NCI-H146 treated with DMSO at 0.1 percent for 48 hours (cell line): Measurements from ENCODE around the gene SLC38A6.

Experiments used
- DNase-seq: peaks from one replicate; lab custom pipeline; 2025; ENCODE audit not compliant: unreplicated experiment; lab: John Stamatoyannopoulos, UW

The SLC38A6 gene

GRCh38 chr14:60977847-60978246 lies 3.2 kb upstream of the SLC38A6 start:
- DNase-seq: no peak

DNA sequence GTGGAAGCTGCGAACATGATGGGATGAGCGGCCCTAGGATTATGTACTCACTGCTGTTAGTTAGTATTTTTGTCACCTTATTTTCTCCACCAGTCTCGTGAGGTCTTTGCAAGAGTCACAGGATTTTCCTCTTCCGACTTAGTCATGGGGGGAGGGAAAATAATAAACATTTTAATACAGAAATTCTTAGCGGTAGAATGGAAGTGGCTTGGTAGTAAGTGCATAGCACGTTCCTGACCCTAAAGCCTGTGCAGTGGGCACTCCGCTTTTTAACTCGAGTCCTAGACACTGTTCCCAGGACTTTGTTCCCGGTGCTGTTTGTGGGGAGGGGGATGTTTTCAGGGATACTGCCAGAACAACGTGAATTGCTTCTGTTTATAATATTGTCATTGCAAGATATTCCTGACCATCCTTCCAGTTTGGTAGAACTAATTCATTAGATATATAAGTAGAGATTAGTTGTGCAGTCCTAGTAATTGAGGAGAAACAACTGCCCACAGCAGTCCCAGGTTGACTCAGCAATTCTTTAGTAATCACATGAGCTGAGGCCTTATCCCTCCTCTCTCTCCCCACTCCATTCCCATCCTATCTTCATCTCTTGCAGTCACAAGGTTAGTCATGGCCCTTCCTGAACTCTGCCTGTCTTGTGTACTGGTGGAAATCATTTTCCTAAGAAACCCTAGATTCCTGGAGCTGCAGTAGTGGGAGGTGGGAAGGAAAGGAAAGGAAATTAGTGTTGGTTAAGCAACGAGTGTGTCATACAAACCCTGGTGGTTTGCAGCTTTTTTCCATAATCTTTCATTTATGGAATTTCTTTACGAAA lies 799 bp downstream of the SLC38A6 start:
- no peak for DNase-seq

DNA sequence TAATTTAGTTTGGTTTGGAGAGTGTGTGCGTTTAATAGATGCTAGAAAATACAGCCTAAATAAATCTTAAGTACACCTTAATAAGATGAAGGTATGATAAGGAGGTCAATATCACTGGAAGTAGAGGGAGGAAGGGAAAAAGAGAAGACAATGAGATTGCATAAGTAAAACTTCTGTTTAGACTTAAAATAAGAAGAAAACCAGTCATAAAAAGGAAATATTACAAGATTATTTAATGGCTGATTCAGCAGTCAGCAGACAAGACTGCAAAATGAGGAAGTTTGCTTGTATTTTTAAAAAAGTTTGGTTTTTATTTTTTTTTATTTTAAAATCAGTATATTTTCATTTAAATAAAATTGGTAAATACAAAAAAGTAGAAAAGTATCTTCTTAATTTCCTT lies 3.2 kb downstream of the SLC38A6 start:
- no peak for DNase-seq

GRCh38 chr14:60986500-60986899 lies 5.5 kb downstream of the SLC38A6 start:
- no peak for DNase-seq

GRCh38 chr14:60989599-60989998 lies 8.6 kb downstream of the SLC38A6 start:
- no peak for DNase-seq

DNA sequence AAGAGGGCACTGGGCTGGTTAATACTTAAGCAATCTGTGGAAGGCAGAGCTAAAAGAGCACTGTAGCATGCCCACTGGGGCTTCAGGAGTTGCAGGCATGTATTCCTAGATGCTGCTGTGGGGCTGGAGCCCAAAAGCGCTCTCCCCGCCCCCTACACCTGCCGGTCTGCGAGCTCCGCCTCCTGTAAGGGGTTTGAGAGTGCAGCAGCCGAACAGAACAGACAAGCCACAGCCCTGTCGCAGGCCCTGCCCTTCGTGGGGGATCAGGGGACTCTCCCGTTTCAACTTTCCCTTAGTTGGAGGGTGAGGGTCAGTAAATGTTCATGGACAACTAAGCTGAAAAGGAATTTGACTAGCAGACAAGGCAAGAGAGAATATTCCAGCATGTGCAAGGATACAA lies 17.6 kb downstream of the SLC38A6 start:
- DNase-seq: no peak

DNA sequence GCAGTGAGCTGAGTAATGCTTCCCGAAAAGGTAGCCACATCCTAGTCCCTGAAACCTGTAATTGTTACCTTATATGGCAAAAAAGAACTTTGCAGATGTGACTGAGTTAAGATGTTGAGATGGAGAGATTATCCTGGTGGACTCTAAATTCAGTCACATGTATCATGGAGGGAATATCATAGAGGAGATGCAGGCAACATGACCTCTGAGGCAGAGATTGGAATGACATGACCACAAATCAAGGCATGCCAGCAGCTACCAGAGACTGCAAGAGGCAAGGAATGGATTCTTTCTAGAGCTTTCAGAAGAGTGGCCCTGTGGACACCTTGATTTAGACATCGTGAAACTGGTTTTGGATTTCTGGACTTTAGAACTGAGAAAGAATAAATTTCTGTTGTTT lies 18.5 kb downstream of the SLC38A6 start:
- DNase-seq: no peak

GRCh38 chr14:61003571-61003970 lies 22.5 kb downstream of the SLC38A6 start:
- no peak for DNase-seq

GRCh38 chr14:61019537-61019936 lies 38.5 kb downstream of the SLC38A6 start:
- no peak for DNase-seq

GRCh38 chr14:61025251-61026223 lies 44.5 kb downstream of the SLC38A6 start:
- DNase-seq: peak; percentile 22

DNA sequence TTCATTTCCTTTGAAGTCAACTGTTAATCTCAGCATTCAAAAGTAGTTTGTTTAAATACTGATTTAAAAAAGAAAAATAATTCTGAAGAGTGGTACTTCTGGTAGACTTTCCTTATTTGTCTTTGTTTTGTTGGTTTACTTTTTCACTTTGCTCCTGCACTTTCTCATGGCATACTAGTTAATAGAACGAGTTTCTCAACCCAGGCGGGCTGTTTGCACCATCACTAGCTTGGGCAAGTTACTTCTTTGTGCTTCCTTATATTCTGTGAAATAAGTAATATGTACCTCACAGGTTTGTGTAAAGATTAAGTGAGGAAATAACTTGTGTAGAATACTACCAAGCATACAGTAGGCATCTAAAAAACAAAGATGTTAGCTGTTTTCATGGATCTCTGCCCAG lies 45.5 kb downstream of the SLC38A6 start:
- no peak for DNase-seq

DNA sequence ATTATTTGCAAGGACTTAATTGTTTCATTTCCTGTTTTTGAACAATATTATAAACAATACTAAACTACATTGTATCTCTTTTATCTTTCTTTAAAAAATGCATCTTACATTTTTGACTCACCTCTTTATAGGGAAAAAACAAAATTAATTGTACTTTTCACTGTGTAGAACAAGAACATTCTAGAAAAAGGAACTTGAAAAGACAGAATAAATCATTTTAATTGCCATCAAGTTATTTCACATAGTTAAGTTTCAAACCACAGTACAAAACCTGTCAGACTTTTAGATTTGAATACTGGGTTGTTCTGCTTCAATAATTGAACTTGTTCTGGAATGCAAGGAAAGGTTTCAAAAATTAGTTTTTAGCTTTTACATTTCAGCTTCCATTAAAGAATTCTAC lies 50.0 kb downstream of the SLC38A6 start:
- no peak for DNase-seq

GRCh38 chr14:61033054-61033453 lies 52.0 kb downstream of the SLC38A6 start:
- DNase-seq: no peak

DNA sequence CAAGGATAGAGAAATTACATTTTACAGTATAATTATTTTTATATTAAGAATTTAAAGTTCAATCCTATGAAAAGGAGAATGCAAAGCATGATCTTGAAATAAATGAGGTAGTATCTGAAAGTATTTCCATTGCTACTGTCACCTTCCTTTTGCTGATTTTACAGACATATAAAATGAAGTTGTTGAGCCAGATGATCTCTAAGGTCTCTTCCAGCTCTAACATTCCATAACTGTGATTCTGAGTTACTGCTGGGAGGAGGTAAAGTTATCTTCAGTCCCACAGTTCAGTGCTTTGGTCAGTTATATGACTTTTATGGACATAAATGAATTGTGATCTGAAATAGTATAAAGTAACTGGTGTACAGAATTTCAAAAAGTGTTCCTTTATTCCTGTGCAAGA lies 52.8 kb downstream of the SLC38A6 start:
- DNase-seq: no peak

DNA sequence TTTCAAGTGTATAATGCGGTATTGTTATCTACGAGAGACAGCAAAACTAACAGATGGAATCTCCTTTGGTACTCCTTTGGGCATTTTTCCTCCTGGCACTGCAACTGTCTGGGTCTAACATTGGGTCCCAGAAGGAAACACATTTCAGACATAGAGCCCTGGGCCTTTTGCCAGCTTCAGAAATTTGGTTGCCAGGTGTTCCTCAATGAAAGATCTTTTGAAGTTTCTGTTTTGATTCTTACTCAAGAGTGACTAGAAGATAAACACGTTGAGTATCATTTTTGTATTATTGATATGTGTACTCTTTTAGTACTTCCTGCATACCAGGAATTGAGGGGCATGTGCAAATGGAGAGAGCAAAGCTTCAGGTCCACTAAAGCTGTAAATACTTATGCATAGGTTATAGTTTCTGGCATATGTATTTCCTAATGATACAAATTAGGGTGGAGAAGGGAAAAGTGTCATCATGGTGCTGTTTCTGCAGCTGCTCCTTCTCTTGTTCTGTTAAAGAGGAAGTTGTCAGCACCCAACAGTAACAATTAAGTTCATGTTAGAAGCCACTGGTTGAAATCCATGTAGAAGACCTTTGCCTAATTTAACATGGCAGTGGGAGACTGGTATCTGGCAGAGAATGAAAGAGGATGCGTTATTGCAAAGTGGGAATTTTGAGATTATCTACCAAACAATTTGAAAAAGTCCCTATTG lies 53.5 kb downstream of the SLC38A6 start:
- no peak for DNase-seq

DNA sequence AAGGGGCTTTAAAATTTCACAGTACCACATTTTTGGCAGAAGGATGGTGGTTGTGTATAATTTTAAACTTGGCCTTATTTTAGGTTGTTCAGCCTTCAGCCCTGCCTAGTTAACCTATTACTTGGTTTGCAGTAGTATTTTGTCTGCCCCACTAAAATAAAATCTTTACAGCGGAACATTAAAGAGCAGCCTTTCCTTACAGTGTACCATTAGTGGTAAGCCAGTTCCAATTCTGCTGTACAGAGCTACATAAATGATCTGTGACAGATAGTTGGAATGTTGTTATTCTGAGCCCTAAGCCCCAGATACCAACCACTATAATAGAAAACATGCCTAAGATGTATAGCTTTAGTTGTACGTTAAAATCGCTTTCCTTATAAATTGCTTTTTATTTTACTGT lies 56.2 kb downstream of the SLC38A6 start:
- no peak for DNase-seq

GRCh38 chr14:61041704-61042103 lies 60.7 kb downstream of the SLC38A6 start:
- DNase-seq: no peak

DNA sequence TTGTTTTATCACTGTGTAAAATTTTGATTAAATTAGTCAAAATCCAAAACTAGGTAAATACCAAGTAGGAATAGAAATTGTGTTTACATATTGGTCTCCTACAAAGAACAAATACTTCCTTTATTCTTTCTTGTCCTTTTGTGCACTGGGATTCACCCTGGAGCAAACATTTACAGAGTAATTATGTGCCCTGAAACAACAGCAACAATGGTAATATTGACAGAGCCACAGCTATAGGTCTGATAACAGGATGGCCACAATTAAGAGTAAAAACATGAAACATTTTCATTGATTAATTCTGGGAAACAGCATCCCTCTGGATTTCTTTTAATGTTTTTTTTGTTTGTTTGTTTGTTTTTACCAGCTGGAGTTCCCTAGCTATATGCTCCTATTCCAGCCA lies 61.2 kb downstream of the SLC38A6 start:
- DNase-seq: peak; percentile 93

GRCh38 chr14:61043506-61043905 lies 62.5 kb downstream of the SLC38A6 start:
- DNase-seq: no peak

DNA sequence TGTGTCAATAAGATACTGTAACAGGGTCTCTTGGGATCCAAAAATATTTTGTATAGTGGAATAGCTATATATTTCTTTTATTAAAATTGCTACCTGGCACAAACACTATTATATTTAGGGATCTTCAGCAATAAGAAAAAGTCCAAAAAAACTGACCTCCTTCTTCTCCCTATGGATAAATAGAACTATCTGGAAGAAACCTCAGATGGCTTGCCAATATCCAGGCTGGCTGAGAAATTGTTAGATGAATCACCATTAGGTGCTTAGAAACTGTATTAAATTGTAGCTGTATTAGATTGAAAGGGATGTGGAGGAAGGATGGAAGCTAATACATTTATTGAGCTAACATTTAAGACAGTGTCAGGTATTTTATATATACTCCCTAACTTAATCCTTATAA lies 66.0 kb downstream of the SLC38A6 start:
- no peak for DNase-seq

GRCh38 chr14:61048640-61049039 lies 67.6 kb downstream of the SLC38A6 start:
- no peak for DNase-seq
